ENCODE results near the gene OGFOD2.

DNA sequence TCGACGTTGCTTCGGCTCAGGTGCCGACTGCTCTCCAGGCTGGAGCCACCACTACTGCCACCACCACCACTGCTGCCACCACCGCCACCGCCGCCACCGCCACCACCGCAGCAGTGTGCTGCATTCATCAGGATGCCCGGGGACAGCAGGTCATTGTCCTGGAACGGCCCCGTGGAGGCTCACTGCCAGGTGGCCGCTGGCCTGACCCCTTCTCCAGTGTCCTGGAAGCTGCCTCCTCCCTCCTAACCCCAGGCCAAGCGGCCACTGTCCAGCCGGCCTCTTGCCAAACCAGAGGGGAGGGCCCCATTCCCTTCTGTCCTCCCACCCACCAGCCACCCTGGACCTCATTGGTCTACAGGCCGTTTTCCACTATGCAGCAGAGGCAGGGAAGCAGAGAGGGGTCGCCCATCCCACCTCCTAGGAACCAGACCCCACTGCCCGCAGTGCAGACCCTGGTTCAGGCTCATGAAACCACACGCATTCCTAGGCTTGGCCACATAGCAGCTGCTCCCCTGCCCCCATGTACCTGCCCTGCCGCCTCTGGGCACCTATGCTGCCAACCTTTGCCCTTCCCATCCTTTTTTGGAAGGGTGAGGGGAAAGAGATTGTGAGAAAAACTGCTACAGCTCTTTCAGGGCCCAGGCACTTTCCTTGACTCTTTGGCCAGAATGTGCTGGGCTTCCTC, 20.6 kb downstream of the OGFOD2 start:
- TF ChIP-seq JUN (IDR thresholded peaks at IDR 0.05; ENCODE audit: borderline replicate concordance, low read depth, low read length), result no peak
- no peak for TF ChIP-seq JUN (CRISPR knock-in tag; IDR thresholded peaks at IDR 0.05; ENCODE audit: borderline replicate concordance)
- no peak for TF ChIP-seq IFI16 (CRISPR knock-in tag; IDR thresholded peaks at IDR 0.05)
- TF ChIP-seq, protein P1, sequence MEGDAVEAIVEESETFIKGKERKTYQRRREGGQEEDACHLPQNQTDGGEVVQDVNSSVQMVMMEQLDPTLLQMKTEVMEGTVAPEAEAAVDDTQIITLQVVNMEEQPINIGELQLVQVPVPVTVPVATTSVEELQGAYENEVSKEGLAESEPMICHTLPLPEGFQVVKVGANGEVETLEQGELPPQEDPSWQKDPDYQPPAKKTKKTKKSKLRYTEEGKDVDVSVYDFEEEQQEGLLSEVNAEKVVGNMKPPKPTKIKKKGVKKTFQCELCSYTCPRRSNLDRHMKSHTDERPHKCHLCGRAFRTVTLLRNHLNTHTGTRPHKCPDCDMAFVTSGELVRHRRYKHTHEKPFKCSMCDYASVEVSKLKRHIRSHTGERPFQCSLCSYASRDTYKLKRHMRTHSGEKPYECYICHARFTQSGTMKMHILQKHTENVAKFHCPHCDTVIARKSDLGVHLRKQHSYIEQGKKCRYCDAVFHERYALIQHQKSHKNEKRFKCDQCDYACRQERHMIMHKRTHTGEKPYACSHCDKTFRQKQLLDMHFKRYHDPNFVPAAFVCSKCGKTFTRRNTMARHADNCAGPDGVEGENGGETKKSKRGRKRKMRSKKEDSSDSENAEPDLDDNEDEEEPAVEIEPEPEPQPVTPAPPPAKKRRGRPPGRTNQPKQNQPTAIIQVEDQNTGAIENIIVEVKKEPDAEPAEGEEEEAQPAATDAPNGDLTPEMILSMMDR (IDR thresholded peaks at IDR 0.05 in 2 of 3, conservative IDR thresholded peaks at IDR 0.05 in 1 of 3; ENCODE audit: insufficient read depth in 2 of 3, low read depth in 1 of 3, low read length in 3 of 3), result no peak
- TF ChIP-seq FUS (optimal IDR thresholded peaks at IDR 0.05; ENCODE audit: low read depth, low read length), result no peak
- no peak for TF ChIP-seq TGIF2 (CRISPR knock-in tag; IDR thresholded peaks at IDR 0.05)
- TF ChIP-seq, protein P2, sequence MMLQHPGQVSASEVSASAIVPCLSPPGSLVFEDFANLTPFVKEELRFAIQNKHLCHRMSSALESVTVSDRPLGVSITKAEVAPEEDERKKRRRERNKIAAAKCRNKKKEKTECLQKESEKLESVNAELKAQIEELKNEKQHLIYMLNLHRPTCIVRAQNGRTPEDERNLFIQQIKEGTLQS (IDR thresholded peaks at IDR 0.05), result no peak
- TF ChIP-seq, protein P2 (CRISPR knock-in tag; conservative IDR thresholded peaks at IDR 0.05), result no peak
- no peak for TF ChIP-seq TEAD4 (IDR thresholded peaks at IDR 0.05; ENCODE audit: low read length)
- TF ChIP-seq TEAD4 (CRISPR knock-in tag; IDR thresholded peaks at IDR 0.05; ENCODE audit: borderline replicate concordance), result no peak
- TF ChIP-seq FOXA3 (CRISPR knock-in tag; conservative IDR thresholded peaks at IDR 0.05 in 1 of 2, IDR thresholded peaks at IDR 0.05 in 1 of 2), result no peak
- TF ChIP-seq MXI1 (IDR thresholded peaks at IDR 0.05; ENCODE audit: low read depth, low read length), result no peak
- TF ChIP-seq, protein P3, sequence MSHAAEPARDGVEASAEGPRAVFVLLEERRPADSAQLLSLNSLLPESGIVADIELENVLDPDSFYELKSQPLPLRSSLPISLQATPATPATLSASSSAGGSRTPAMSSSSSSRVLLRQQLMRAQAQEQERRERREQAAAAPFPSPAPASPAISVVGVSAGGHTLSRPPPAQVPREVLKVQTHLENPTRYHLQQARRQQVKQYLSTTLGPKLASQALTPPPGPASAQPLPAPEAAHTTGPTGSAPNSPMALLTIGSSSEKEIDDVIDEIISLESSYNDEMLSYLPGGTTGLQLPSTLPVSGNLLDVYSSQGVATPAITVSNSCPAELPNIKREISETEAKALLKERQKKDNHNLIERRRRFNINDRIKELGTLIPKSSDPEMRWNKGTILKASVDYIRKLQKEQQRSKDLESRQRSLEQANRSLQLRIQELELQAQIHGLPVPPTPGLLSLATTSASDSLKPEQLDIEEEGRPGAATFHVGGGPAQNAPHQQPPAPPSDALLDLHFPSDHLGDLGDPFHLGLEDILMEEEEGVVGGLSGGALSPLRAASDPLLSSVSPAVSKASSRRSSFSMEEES (CRISPR knock-in tag; IDR thresholded peaks at IDR 0.05), result no peak

Data from K562 (cell line).